ENCODE data around the gene CEMIP. TPM values are rescaled to one million over a fixed set of nuclear protein-coding genes. Genes with fewer than 3 reads are reported as not detected.

The CEMIP gene
- polyA plus RNA-seq, 3 donors, result not detected

DNA sequence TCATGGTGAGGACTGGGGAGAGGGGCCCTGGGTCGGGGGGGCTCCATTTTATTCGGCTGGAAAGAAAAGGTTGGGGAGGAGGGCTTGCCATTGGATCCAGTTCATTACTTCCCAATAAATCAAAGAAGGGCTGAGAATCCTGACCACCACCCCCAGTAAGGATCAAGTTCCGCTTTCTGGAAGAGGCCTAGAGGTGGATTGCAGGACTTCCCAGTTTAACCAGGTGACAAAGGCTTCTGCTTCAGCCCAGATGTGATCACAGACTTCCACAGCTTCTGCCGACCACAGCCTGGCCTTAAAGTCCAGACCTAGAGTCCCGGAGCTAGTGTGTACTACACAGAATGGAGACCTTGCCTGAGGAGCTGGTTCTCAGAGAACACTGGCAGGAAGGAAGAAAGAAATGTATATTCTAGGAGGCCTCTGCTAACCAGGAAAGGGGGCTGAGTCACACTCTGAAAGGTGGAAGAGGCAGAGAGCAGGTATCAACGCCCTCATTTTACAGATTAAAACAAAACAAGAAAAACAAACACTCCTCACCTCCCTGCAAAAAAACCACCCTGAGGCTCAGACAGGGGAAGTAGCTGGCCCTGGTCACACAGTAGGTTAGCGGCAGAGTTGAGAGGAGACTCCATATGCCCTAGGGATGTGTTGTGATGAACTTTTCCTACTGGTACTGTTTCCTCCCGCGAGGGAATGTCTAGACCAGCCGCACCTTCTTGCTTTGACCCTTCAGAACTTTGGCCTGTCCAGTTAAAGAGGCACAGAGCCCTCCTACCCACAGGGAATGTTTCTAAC is 1.1 kb upstream of the CEMIP start:
- no peaks in the 10 kb centered on the region for H4K20me1 ChIP-seq (ENCODE audit: insufficient read depth, low read length)
- peak overlapping the region in 1 of 3 experiments; percentile 7 for H3K4me3 ChIP-seq (replicated peaks in 1 of 3; ENCODE audit: low read depth in 2 of 3, low read length in 3 of 3)
- H3K9ac ChIP-seq (ENCODE audit: insufficient read depth, low read length, poor library complexity, severe bottlenecking), result no peak overlapping the region
- peaks cover 47 to 51% of the 10 kb centered on the region in 2 donors for H3K27me3 ChIP-seq (ENCODE audit: control insufficient read depth in 2 of 2, insufficient read depth in 2 of 2, low read length in 2 of 2)
- Mint-ChIP-seq H3K27me3 (ENCODE audit: low read depth in 3 of 3) (peaks cover 42 to 58% (median 56%) of the 10 kb centered on the region in 3 donors), H3K4me1 (peaks cover 32% of the 10 kb centered on the region), H3K4me3 (peak overlapping the region in 1 of 2 donors; percentile 69), H3K9me3 (peaks cover 2 to 21% (median 11%) of the 10 kb centered on the region in 7 donors), H3K27ac (peak overlapping the region in 2 of 7 donors; percentile 30 to 70), H3K36me3 (peaks cover 7 to 12% of the 10 kb centered on the region in 2 donors)
- WGBS (ENCODE audit: insufficient coverage), result 45% methylated on average over 4 of the region's 10 CpGs
- no peak overlapping the region for H2AFZ ChIP-seq (ENCODE audit: insufficient read depth, low read depth, low read length, poor library complexity, severe bottlenecking)
- H3K27ac ChIP-seq (ENCODE audit: low read depth in 1 of 2, low read length in 2 of 2), result no peak overlapping the region
- TF ChIP-seq, protein P1, sequence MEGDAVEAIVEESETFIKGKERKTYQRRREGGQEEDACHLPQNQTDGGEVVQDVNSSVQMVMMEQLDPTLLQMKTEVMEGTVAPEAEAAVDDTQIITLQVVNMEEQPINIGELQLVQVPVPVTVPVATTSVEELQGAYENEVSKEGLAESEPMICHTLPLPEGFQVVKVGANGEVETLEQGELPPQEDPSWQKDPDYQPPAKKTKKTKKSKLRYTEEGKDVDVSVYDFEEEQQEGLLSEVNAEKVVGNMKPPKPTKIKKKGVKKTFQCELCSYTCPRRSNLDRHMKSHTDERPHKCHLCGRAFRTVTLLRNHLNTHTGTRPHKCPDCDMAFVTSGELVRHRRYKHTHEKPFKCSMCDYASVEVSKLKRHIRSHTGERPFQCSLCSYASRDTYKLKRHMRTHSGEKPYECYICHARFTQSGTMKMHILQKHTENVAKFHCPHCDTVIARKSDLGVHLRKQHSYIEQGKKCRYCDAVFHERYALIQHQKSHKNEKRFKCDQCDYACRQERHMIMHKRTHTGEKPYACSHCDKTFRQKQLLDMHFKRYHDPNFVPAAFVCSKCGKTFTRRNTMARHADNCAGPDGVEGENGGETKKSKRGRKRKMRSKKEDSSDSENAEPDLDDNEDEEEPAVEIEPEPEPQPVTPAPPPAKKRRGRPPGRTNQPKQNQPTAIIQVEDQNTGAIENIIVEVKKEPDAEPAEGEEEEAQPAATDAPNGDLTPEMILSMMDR (IDR thresholded peaks at IDR 0.05), result no peak
- H3K79me2 ChIP-seq (ENCODE audit: insufficient read depth, low read length), result no peaks in the 10 kb centered on the region
- no peaks in the 10 kb centered on the region for H3K36me3 ChIP-seq (replicated peaks in 1 of 2; ENCODE audit: control insufficient read depth in 1 of 2, insufficient read depth in 2 of 2, low read length in 2 of 2)
- peak overlapping the region; percentile 25 for H3K4me2 ChIP-seq (replicated peaks; ENCODE audit: extremely low read depth, low read length, poor library complexity, severe bottlenecking)
- intact Hi-C loops (cut with micrococcal nuclease), result loop anchor here (5.0 kb wide), 2 partner anchors 81 to 321 kb away; partner anchors contain the start of gene ABHD17C (in 1 of the 2)
- H3K4me1 ChIP-seq (ENCODE audit: control insufficient read depth in 1 of 2, insufficient read depth in 2 of 2, low read length in 2 of 2), result peaks cover 33 to 44% of the 10 kb centered on the region in 2 donors
- DNase-seq, result no peak
- peaks cover 12 to 22% of the 10 kb centered on the region in 2 donors for H3K9me3 ChIP-seq (replicated peaks in 1 of 2; ENCODE audit: control insufficient read depth in 1 of 2, insufficient read depth in 1 of 2, low read length in 2 of 2)

GRCh38 chr15:80778621-80778963 is 578 bp upstream of the CEMIP start:
- Mint-ChIP-seq H3K27ac (no peak overlapping the region), H3K36me3 (peaks cover 7 to 12% of the 10 kb centered on the region in 2 donors), H3K4me1 (peaks cover 32% of the 10 kb centered on the region), H3K27me3 (ENCODE audit: low read depth in 3 of 3) (peaks cover 44 to 62% (median 61%) of the 10 kb centered on the region in 3 donors), H3K4me3 (peak overlapping the region in 1 of 2 donors; percentile 69), H3K9me3 (peaks cover 2 to 21% (median 11%) of the 10 kb centered on the region in 7 donors)
- intact Hi-C loops (cut with micrococcal nuclease), result loop anchor here (5.0 kb wide), 2 partner anchors 81 to 321 kb away; partner anchors contain the start of gene ABHD17C (in 1 of the 2)
- H3K9ac ChIP-seq (ENCODE audit: insufficient read depth, low read length, poor library complexity, severe bottlenecking), result no peak overlapping the region
- H3K27ac ChIP-seq (ENCODE audit: low read depth in 1 of 2, low read length in 2 of 2), result no peak overlapping the region
- peak overlapping the region in 1 of 3 experiments; percentile 68 for H3K4me3 ChIP-seq (replicated peaks in 1 of 3; ENCODE audit: low read depth in 2 of 3, low read length in 3 of 3)
- no peaks in the 10 kb centered on the region for H4K20me1 ChIP-seq (ENCODE audit: insufficient read depth, low read length)
- peaks cover 47 to 56% of the 10 kb centered on the region in 2 donors for H3K27me3 ChIP-seq (ENCODE audit: control insufficient read depth in 2 of 2, insufficient read depth in 2 of 2, low read length in 2 of 2)
- peak overlapping the region; percentile 31 for H2AFZ ChIP-seq (ENCODE audit: insufficient read depth, low read depth, low read length, poor library complexity, severe bottlenecking)
- H3K4me2 ChIP-seq (replicated peaks; ENCODE audit: extremely low read depth, low read length, poor library complexity, severe bottlenecking), result peak overlapping the region; percentile 71
- DNase-seq, result no peak
- WGBS (ENCODE audit: insufficient coverage), result 25% methylated on average over 7 of the region's 7 CpGs
- H3K9me3 ChIP-seq (replicated peaks in 1 of 2; ENCODE audit: control insufficient read depth in 1 of 2, insufficient read depth in 1 of 2, low read length in 2 of 2), result peaks cover 12 to 22% of the 10 kb centered on the region in 2 donors
- peaks cover 33 to 44% of the 10 kb centered on the region in 2 donors for H3K4me1 ChIP-seq (ENCODE audit: control insufficient read depth in 1 of 2, insufficient read depth in 2 of 2, low read length in 2 of 2)
- H3K79me2 ChIP-seq (ENCODE audit: insufficient read depth, low read length), result no peaks in the 10 kb centered on the region
- TF ChIP-seq, protein P1 (IDR thresholded peaks at IDR 0.05), result no peak
- H3K36me3 ChIP-seq (replicated peaks in 1 of 2; ENCODE audit: control insufficient read depth in 1 of 2, insufficient read depth in 2 of 2, low read length in 2 of 2), result no peaks in the 10 kb centered on the region
